GM12878 (cell line): ENCODE data around the gene STK17A. TPM values are rescaled to one million over a fixed set of nuclear protein-coding genes. Genes with fewer than 3 reads are reported as not detected.

Experiments used
- ATAC-seq: fragments of 200-7000 bp; cut with Tn5 transposase; 3 replicates; pipeline ENCODE4 v1.9.1; 2020; ENCODE audit warnings: mild to moderate bottlenecking, moderate library complexity
- BruUV-seq: library from RNA; stranded (reverse); fragments of 400-500 nt; replicated peaks from 2 replicates; lab custom pipeline; 2021; lab: Mats Ljungman, UMichigan
- CTCF ChIA-PET: fragments of 300-600 bp; sonication (Branson Sonifier 250); formaldehyde crosslinking; extraction: SDS; loops from one replicate; lab custom pipeline; 2021; ENCODE audit warnings: inconsistent platforms; lab: Yijun Ruan, JAX
- POLR2A ChIA-PET: fragments of 350-600 bp; formaldehyde crosslinking; extraction: SDS; loops from one replicate; lab custom pipeline; 2021; ENCODE audit warnings: inconsistent platforms; lab: Charles Lee
- RAD21 ChIA-PET: fragments of 300-600 bp; sonication (Branson Sonifier 250); formaldehyde crosslinking; loops from one replicate; lab custom pipeline; 2023; ENCODE audit warnings: antibody characterized with exemption; ENCODE audit not compliant: unreplicated experiment; lab: Charles Lee
- SMC1A ChIA-PET: fragments of 300-600 bp; sonication (Branson Sonifier 250); formaldehyde crosslinking; loops from one replicate; lab custom pipeline; 2023; ENCODE audit not compliant: unreplicated experiment, uncharacterized antibody; lab: Charles Lee
- DNase-seq: peaks from one replicate; pipeline ENCODE4 v3.0.0-alpha.2; 2011; ENCODE audit warnings: low read depth, low spot score
- FAIRE-seq: peaks from 3 replicates; lab custom pipeline; 2011; peaks lifted over from hg19 to GRCh38; lab: Jason Lieb, UNC
- H2AFZ ChIP-seq: 2 replicates; pipeline ENCODE4 v1.6.0; 2011; ENCODE audit warnings: low read depth, low read length, control low read depth; ENCODE audit not compliant: control insufficient read depth
- H3K27ac ChIP-seq: 2 replicates; pipeline ENCODE4 v1.5.1; 2011; ENCODE audit warnings: control low read depth; ENCODE audit not compliant: control insufficient read depth, insufficient read depth
- H3K27me3 ChIP-seq, 2 experiments: replicated peaks in 1 of 2; 2 replicates each; pipeline versions ENCODE4 v1.6.0 to v1.6.1; 2011; ENCODE audit warnings: low read length in 1 of 2; ENCODE audit not compliant: control insufficient read depth in 2 of 2, insufficient read depth in 2 of 2
- H3K36me3 ChIP-seq, 2 experiments: 2 replicates each; pipeline ENCODE4 v1.5.1; 2011; ENCODE audit warnings: low read length in 1 of 2; ENCODE audit not compliant: control insufficient read depth in 2 of 2, insufficient read depth in 2 of 2
- H3K4me1 ChIP-seq: 2 replicates; pipeline ENCODE4 v1.6.1; 2011; ENCODE audit warnings: mild to moderate bottlenecking, low read length, moderate library complexity, mixed read lengths; ENCODE audit not compliant: control insufficient read depth, insufficient read depth
- H3K4me2 ChIP-seq: 2 replicates; pipeline ENCODE4 v1.6.0; 2011; ENCODE audit warnings: control low read depth; ENCODE audit not compliant: control insufficient read depth, insufficient read depth
- H3K4me3 ChIP-seq: fragments of 200-600 bp; sonication (generic); 2 replicates; pipeline ENCODE4 v1.5.1; 2016
- H3K79me2 ChIP-seq: 2 replicates; pipeline ENCODE4 v1.6.0; 2011; ENCODE audit warnings: low read length; ENCODE audit not compliant: control insufficient read depth, insufficient read depth
- H3K9ac ChIP-seq: 2 replicates; pipeline ENCODE4 v1.8.0; 2011; ENCODE audit warnings: low read length, control low read depth, mixed read lengths; ENCODE audit not compliant: control insufficient read depth, insufficient read depth
- H3K9me3 ChIP-seq: replicated peaks from 3 replicates; pipeline ENCODE4 v1.5.1; 2011; ENCODE audit warnings: mild to moderate bottlenecking, low read length; ENCODE audit not compliant: control insufficient read depth, insufficient read depth
- H4K20me1 ChIP-seq: 2 replicates; pipeline ENCODE4 v1.6.0; 2011; ENCODE audit not compliant: control insufficient read depth, insufficient read depth
- BHLHE40 ChIP-seq, 2 experiments: fragments of 450-650 bp in 1 of 2; IDR thresholded peaks; 2 replicates each; pipeline ENCODE4 v1.6.1; 2011 to 2017; ENCODE audit warnings: low read depth in 2 of 2, borderline replicate concordance in 1 of 2, improper control_type of control experiment in 1 of 2, low read length in 1 of 2, mild to moderate bottlenecking in 1 of 2
- CUX1 ChIP-seq: IDR thresholded peaks from 2 replicates; pipeline ENCODE4 v1.6.1; 2012; ENCODE audit warnings: improper control_type of control experiment, low read depth, low read length; ENCODE audit not compliant: insufficient replicate concordance
- ESRRA ChIP-seq: IDR thresholded peaks from 2 replicates; pipeline ENCODE4 v1.6.1; 2012; ENCODE audit warnings: mild to moderate bottlenecking, low read length, improper control_type of control experiment
- HSF1 ChIP-seq: fragments of 150-350 bp; IDR thresholded peaks from 2 replicates; pipeline ENCODE4 v1.6.1; 2014; ENCODE audit warnings: mild to moderate bottlenecking, low read depth, low read length
- NFIC ChIP-seq: IDR thresholded peaks from 2 replicates; pipeline ENCODE4 v1.6.1; 2012; ENCODE audit warnings: low read depth, mild to moderate bottlenecking, inconsistent platforms, low read length, moderate library complexity
- RELB ChIP-seq: fragments of 450-650 bp; IDR thresholded peaks from 2 replicates; pipeline ENCODE4 v1.6.1; 2017; ENCODE audit warnings: low read depth, mild to moderate bottlenecking, moderate library complexity
- RFX5 ChIP-seq: IDR thresholded peaks from 2 replicates; pipeline ENCODE4 v1.6.1; 2011; ENCODE audit warnings: low read depth, low read length, improper control_type of control experiment
- SIN3A ChIP-seq: IDR thresholded peaks from 2 replicates; pipeline ENCODE4 v1.6.1; 2012; ENCODE audit warnings: low read depth, low read length, improper control_type of control experiment
- TARDBP ChIP-seq: IDR thresholded peaks from 2 replicates; pipeline ENCODE4 v1.6.1; 2016; ENCODE audit warnings: borderline replicate concordance
- YBX1 ChIP-seq: fragments of 450-650 bp; IDR thresholded peaks from 2 replicates; pipeline ENCODE4 v1.6.1; 2016; ENCODE audit warnings: antibody characterized with exemption
- ZNF622 ChIP-seq: fragments of 450-650 bp; IDR thresholded peaks from 2 replicates; pipeline ENCODE4 v1.6.1; 2017; ENCODE audit warnings: mild to moderate bottlenecking, inconsistent platforms
- WGBS: methylation state at CpG from one replicate; pipeline ENCODE4 v1.1.6; 2016; ENCODE audit warnings: low lambda C conversion rate; ENCODE audit not compliant: insufficient replicate concordance, insufficient coverage; ENCODE audit errors: missing lambda C conversion rate; 5-methylcytosine and 5-hydroxymethylcytosine counted together
- in situ Hi-C: fragments of 300-500 bp; cut with MboI; formaldehyde crosslinking; loops from 9 replicates; pipeline ENCODE4 v1.14.3; 2018; ENCODE audit warnings: mixed read lengths
- intact Hi-C: fragments of 100-400 bp; cut with micrococcal nuclease; formaldehyde crosslinking; loops from one replicate; pipeline ENCODE4 v1.14.2; 2022; ENCODE audit not compliant: unreplicated experiment
- polyA plus RNA-seq, 11 experiments: library from polyadenylated mRNA; depleted of rRNA in 4 of 11; unstranded in 6 of 11; stranded (reverse) in 5 of 11; fragments of >200 nt; fragmentation: Nextera tagmentation in 4 of 11; fragmentation: Illumina TruSeq in 1 of 11; extraction: Ambion mirVana in 4 of 11; extraction: Trizol in 1 of 11; gene quantifications; 1 replicate in 1 of 11; 2 replicates in 10 of 11; pipeline versions ENCODE4 v1.2.1 to v1.2.3, GENCODE V29; 2011 to 2016; ENCODE audit warnings: inconsistent platforms in 2 of 11, missing spikeins in 2 of 11, low read depth in 1 of 11
- total RNA-seq, 4 experiments: library from RNA; depleted of rRNA in 3 of 4; stranded (reverse); fragments of >200 nt in 3 of 4; fragmentation: Illumina TruSeq in 1 of 4; extraction: Trizol in 1 of 4; gene quantifications; 2 replicates each; pipeline versions ENCODE4 v1.2.1 to v1.2.3, GENCODE V29; 2013 to 2021

Gene STK17A
- total and polyA plus RNA-seq, 10 of the 15 experiments (the other 5 are each of a cell fraction or from before 2014, with no cell fraction given) = 18.5 to 91.6 (median 70.8) TPM

- intact Hi-C loops (no loop called here), in situ Hi-C loops (no loop called here)
- no TSS peak for BruUV-seq
- H3K36me3 ChIP-seq = no peaks in the 10 kb centered on the region
- H3K4me3 ChIP-seq = no peak overlapping the region
- H4K20me1 ChIP-seq = no peaks in the 10 kb centered on the region
- CTCF ChIA-PET = no interaction called here
- POLR2A ChIA-PET = no interaction called here
- RAD21 ChIA-PET = no interaction called here
- no peak overlapping the region for H3K9ac ChIP-seq
- H2AFZ ChIP-seq = no peak overlapping the region
- no peak overlapping the region for H3K27ac ChIP-seq
- H3K4me1 ChIP-seq = no peaks in the 10 kb centered on the region
- ATAC-seq (no peak), FAIRE-seq (no peak), DNase-seq (no peak)
- no peaks in the 10 kb centered on the region for H3K27me3 ChIP-seq
- TF ChIP-seq HSF1 (no peak), TARDBP (no peak), ZNF622 (no peak), RFX5 (no peak), SIN3A (no peak), YBX1 (no peak), ESRRA (no peak), RELB (no peak), CUX1 (no peak), NFIC (no peak), BHLHE40 (IDR thresholded peaks at IDR 0.05; ENCODE audit: borderline replicate concordance in 1 of 2, low read depth in 2 of 2, low read length in 1 of 2) (no peak)
- H3K9me3 ChIP-seq = no peaks in the 10 kb centered on the region
- SMC1A ChIA-PET = no interaction called here
- H3K79me2 ChIP-seq = no peaks in the 10 kb centered on the region
- no peak overlapping the region for H3K4me2 ChIP-seq
- 62% methylated on average over 11 of the region's 16 CpGs for WGBS
These were observed 32.5 kb upstream of the STK17A start for GRCh38 chr7:43550427-43550826.
